Measurements from ENCODE around the gene EPN1.
A peak's percentile ranks its signal among the peaks of the same experiment; 100 is the strongest.

GRCh38 chr19:55667958-55668357, 7.1 kb upstream of the EPN1 start:
- TF ChIP-seq POLR2A (IDR thresholded peaks at IDR 0.05) (no peak), CTCF (IDR thresholded peaks at IDR 0.05) (no peak), POLR2AphosphoS5 (IDR thresholded peaks at IDR 0.05) (peak in 1 of 3 donors; percentile 62)

All from stomach (tissue), 4 donors.